ENCODE measurements around the gene BLID.

BLID gene

DNA sequence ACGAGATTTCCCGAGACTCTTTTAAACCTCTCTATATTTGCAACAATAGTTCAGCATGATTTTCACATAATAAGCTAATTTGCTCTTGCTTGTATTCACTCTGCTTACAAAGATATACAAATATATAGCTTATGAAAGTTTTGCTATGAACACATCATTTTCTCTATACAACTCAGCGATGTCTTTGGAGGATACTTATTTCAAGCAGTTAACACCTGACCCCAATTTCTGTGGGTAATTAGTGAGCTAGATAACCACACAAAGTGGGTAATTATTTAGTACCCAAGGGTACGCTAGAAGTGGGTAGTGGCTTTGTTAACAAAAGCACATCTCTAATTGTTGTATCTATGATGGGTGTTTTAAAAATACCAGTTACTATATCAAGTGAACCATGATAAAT, 12.3 kb downstream of the BLID start:
- no peak for DNase-seq

DNA sequence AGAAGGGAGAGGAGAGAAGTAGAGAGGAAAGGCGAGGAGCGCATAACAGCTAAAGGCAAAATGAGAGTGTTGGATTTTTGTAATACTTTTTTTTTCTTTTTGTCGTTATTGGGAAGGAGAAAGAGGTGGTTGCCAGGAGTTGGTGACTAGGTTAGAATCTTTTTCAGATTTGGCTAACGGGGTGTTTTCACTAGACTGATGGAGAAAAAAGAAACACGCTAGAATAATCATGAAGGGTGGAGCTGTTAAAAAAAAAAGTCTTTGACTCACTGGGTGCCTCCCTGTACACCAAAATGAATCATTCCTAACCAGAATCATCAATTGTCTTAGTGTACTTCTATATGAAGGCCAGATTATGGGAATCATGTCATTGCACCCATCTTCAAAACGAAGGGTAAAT, 12.7 kb downstream of the BLID start:
- DNase-seq = no peak

DNA sequence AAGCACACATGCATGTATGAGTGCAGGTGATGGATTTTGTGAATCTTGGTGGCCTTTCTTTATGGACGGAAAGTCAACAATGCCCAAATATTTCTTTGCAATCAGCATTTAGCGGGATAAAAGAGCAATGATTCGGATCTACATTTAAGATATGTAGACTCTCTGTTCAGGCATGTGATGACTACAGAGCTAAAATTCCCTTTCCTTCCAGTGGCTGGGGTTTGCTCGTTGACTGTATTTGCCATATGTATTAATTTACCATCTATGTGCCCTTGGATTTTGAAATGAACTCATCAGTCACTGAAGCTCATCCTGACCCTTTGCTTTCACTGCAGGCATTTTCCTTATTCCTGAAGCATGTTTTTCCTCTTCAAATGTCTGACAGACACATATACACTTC, 13.6 kb downstream of the BLID start:
- DNase-seq = no peak

DNA sequence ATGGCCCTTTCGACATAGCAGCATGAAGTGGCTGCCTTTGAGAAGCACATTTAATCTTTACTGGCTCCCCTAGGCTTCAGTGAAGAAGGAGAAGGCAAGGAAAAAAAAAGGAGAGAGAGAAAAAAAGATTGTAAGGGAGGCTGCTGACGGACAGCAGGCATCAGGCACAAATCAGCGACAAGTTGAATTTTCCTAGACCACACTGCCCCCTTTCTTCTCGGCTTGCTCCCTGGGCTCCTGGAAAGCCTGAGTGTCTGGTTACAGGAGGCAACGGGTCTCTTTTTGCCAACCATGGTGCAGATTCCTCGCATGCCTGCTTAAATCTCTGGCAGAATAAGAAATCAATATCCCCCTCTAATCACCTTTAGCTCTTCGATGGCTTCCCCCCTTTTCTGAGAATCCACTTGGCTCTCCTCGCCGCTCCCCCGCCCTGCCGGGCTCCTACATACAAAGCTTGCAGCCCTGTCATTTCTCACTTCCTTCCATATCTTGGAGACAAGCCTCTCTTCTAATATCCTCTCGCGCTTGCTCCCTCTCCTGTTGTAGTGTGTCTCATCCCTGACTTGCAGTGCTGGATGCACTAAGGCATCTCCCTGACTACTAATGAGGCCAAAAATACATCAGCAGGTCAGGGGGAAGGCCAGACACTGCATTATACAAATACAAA, 14.3 kb downstream of the BLID start:
- no peak for DNase-seq

DNA sequence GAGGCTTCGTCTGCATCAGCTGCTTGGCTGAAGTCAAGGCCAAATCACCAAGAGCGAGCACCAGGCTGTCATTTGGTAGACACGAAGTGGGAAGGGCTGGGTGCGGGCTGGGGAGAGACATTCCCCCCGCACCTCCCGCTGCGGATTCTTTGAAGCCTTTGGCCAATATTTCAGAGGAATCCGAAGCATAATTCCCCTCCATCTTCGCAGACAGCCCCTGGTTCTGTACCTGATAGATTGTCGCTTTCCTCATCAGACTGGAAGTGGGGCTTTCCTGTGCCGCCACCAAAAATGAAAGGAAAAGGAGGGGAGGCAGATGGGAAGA, 15.3 kb downstream of the BLID start:
- DNase-seq = no peak

DNA sequence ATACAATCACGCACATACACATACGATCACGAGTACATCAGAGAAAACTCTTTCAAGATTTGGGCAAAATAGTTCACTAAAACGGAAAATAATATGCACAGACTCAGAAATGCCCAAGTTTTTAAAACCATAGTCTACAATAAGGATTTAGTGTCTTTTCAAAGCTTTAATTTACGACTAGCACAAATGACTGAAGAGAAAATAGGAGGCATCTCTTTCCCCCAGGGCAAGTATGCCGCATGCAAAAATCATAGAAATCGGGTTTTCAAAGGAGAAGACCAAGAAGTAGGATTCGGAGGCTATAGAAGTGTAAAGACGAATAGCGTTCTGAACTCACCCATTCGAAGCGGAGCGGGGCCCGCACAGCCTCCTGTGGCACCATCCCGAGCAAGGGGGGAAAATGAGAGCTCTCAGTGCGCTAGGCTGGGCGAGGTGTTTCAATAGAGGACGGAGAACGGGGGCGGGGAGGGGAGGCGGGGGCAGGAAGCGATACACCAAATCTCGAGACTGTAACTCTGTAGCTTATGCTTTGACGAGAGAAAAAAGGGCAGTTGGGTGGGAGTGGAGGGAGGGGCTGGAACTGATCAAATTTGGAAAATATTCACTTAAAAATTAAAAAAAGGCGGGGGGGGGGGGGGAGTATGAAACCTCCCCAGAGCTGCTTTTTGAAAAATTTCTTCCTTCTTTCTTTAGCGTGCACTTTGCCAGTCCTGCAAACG, 15.8 kb downstream of the BLID start:
- DNase-seq = no peak

DNA sequence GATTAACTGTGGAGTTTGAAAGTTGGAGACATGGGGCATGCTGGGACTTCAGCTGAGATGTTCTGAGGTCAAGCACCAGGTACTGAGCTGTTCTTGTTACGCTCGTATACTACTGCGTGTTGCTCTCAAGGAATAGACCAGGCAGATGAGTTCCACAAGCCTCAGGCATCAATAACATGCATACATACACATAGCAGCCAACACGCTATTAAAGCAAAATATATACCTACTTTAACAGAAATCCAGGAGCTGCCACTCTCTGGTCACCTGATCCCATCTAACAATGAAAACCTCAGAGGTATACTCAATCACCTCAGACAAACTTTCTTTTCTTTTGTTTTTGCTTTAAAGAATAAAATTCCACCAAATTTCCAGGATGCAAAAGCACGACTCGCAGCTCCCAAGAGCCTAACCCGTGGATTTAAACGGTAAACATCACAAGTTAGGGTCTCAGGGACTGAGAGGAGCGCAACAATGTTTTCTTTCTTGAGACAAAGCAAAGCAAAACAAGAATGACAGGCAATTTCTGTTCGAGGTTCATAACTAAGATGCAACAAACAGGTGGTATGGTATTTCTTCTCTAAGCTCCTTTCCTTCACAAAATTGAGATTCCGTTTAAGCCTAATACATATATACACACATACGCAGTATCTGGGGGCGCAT, 16.5 kb downstream of the BLID start:
- DNase-seq = no peak

DNA sequence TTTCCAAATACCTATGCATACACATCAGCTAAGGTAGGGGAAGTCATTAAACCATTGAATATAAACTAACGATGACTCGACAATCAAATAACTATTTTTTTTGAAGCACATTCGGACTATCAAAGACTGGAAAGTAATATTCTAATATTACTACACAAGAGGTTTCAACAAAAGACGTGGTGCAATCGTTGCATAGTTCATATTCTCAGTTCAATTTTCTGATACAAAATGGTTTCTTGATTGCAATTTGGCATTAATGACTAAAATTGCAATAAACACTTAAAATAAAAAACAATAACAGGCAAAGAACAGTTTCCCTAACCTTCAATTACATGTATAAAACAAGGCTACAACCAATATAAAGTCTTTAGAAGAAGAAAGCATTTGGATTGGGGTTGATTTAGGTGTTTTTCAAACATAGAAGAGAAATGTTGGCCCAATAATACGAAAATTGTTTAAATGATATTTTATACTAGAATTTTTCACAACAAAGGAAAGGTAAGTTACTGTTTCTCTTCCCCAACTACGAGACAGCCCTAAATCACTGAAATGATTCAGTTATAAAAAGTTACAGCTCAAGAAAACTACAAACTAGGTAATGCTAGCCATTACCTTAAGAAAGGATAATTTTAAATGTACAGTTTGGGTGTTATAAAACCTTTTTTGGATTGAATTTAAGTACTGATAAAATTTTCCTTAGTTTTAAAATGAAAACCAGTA, 17.6 kb downstream of the BLID start:
- no peak for DNase-seq

DNA sequence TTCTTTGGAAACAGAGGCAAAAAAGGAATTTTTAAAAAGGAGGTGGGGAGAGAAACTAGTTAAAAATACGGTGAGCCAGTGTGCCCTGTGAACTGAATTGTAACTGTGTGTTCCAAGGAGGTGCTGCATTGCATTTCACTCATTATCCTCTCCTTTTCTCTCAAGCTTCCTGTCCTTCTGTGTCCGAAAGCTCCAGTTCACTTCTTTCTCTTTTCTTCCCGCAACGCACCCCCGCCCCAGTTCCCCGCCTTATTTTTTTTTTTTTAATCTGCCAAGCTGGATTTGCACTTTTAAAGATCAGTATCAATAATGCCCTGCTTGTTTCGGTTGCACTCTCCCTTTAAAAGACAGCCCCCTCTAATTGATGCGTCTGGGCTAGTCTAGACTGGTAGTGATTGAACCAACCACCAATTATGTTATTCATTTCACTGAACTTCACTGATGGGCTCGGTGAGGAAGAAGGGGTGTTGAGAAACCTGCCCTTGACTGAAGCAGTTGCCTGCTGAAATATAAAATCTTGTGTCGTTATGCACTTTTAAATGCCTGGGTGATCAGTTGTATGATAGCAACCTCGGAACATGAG, 18.5 kb downstream of the BLID start:
- no peak for DNase-seq

DNA sequence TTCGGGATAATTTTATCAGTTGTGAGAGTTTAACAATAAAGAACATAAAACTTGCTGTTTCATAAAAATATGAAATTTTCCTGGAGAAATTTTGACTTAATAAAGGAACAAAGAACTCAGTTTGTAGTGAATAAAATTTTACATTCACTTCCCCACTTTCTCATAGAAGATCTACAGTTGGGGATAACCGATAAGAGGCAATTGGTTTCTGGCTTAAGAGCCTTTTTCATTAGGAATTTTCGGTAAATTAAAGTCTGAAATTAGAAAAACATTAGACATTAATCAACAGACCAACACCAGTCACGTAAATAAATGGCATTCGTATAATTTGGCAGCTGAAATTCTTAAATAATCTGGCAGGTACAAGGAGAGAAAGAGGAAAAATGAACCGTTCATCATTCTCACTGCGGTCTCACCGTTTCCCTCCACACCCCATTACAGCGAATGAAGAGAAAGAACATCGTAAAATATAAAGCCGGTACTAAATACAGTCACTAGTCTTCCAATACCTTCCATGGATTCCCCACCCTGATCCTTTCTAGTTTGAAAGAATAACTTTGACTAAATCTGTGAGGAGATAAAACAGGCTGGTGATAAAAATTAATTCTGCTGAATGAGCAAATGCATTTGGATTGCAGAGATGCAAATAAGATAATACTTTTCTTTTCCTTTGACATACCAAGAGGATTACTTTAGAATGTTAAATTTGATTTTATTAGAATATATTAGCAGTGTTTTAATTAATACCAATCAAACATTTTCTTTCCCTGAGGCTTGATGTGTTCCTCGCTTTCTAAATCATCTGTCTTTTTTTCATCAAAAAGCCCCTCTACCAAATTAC, 19.5 kb downstream of the BLID start:
- DNase-seq = no peak

DNA sequence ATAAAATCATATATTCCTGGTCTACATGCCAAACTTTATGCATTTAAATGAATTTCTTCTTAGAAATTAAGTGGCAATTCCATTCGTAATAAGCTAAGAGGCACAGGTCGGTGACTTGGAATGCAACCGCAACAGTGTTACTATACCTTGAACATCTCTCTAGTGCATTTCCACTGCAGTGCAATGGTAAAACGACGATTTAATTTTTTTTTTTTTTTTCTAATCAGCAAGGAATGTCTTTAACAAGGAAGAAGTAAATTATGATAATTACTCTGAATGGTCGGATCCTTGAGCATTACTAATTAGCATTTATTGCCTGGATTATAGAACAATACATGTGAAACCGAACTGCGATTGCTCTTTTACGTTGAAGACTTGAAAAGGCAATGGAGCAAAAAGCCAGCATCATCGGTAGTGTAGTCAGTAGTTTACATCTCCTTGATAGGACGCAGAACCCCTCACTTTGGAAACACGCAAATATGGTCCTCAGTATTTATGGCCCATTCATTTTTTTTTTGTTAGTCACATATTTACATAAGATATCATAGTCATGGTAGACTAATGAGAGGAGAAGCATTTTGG, 20.2 kb downstream of the BLID start:
- DNase-seq = no peak

DNA sequence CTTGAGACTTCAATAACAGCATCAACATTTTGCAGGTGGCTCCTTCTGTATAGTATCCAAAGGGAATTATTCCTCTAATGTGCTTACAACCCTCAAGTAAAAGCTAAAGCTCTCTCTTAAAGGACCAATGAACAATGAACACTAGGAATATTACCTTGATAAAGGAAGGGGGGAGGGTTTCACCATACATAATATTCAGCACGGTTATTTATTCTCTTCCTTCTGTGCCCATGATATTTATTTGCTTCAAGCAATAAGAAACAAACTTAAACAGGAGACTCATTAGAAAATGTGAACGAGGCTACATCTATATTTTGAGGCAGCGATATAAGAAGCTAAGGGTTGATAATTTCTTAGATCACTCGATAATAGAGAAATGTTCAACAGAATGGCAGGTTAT, 21.2 kb downstream of the BLID start:
- no peak for DNase-seq

DNA sequence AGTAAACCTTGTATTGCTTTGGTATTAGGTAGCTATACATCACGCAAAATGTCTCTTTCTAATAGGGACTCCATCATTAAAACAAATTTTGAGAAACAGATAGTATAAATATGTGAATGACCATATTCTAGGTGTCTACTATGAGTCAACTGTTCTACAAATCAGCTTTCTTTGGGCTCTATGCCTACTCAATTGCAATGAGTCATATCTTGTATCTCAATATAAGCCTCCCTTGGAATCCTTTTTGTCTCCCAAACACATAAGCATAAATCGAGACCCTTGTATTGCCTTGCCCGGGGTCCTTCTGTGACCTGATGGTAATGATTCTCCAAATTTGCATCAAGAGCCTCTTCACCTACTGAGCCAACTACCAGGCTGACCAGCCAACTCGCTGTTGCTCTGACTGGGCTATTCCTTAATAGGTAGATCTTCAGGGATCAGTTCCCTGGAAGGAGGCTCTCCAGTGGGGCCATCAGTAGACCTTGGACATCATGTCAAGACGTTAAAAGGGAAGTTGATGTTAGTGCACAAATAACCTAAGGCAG, 22.2 kb downstream of the BLID start:
- DNase-seq = no peak

DNA sequence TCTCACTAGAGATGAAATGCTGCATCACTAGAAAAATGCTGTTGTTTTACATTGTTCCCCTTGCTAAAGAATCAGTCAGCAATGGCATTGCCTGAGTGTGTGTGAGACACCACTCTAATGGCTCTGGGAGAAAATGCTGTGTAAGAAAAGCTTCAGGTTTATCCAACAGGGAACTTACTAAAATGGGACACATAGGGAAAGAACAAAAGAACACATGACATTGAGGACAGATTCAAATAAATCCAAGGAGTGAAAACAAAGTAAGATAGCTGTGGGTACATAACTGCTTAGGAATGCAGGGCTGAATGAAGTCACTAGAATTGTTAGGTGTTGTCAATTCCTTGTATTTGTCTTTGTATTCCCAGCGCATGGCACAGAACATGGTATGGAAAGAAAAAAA, 24.2 kb downstream of the BLID start:
- no peak for DNase-seq

DNA sequence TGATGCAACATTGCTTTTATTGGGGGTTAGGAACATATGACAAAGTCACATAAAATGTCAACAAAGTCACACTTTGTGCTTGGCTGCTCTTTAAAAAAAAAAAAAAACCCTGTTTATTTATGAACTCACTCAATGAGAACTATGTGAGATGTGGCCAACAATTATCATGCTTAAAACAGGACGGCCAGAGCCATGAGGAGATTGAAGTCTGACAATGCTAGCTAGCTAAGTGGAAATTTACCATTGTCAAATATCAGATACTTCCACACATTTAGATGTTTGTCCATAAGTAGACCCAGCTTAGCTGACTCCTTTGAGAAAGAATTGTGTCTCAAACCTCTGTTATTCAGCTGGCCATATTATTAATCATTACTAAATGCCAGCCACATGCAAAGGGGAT, 26.9 kb downstream of the BLID start:
- no peak for DNase-seq

DNA sequence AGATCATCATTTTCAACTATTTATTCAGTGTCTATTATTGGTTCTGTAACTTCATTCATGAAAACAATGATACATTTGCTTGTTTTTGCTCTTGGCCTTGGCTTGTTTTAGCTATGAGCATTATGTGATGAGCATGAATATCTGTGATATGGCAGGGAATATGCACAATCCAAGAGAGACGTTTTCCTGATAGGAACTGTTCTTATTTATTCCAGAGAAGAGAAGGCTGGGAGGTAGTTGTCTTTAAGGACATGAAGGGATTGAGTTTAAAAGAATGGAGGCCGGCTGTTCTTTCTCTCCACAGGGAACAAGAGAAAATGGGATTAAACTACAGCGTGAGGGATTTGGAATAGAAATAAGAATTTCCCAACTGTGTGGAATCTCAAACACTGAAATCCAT, 30.3 kb downstream of the BLID start:
- no peak for DNase-seq

DNA sequence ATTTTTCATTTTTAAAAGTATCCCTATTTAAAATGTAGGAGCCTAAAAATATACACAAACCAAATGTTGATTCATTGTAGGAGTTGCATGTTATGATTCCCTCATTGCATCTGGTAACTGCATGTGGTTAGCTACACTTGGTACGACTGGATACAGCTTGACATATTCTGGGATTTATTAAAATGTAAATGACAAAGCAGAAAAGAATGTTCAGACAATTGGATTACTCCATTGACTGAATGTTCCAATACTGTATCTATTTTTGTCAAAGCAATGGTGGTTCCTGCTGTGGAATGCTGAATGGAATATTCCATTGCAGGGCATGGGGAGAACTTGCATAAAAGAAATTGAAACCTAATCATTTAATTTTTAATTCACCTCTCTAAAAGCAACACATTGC, 30.8 kb downstream of the BLID start:
- DNase-seq = no peak

DNA sequence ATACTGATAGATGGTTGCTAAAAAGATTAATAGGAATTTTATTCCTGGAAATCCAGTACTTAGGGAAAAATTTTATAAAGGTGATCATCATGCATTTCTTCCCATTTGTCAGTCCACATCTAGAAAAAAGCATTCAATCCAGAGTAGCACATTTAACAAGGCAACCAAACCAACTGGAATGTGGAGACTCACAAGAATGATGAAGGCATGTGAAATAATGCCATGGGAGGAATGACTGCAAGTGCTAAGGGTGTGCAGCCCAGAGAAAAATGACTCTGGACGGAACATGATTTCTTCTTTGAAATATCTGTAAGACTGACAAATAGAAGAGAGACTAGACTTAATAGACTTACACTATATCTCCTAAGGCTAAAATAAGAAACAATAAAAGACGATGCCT, 33.8 kb downstream of the BLID start:
- no peak for DNase-seq

DNA sequence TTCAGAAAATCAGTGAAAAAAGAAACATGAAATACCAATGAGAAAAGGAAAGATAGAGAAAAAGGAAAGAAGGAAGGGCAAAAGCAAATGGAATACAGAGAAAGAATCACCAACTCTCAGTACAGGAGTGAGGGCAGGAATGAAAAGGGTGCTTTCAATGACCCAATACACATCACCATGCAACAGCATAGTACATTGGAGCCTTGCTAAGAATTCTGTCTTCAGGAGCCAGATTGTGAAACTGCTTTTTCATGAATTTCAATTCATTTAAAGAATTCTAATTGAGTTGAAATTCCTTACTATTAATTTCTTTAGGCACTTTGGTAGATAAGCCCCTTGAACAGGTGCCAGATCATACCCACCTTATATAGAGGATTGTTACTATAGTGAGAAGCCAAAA, 34.9 kb downstream of the BLID start:
- no peak for DNase-seq

DNA sequence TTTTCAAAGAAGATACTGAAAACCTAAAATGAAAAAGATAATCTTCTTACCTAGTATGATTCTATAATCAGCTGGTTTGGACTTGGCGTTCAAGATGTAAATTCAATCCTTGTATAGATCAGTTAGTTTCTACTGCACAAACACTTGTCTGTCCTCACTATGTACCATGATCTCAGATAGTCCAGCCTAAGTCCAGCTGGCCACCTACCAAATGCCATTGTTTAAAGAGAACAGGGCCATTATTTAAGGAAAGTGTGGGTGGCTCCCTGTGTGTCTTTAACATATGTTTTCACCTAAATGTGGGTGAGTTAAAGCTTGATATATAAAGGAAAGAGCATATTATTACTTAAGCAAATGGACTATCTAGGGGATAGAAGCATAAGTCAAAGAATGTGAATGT, 38.6 kb downstream of the BLID start:
- DNase-seq = no peak

DNA sequence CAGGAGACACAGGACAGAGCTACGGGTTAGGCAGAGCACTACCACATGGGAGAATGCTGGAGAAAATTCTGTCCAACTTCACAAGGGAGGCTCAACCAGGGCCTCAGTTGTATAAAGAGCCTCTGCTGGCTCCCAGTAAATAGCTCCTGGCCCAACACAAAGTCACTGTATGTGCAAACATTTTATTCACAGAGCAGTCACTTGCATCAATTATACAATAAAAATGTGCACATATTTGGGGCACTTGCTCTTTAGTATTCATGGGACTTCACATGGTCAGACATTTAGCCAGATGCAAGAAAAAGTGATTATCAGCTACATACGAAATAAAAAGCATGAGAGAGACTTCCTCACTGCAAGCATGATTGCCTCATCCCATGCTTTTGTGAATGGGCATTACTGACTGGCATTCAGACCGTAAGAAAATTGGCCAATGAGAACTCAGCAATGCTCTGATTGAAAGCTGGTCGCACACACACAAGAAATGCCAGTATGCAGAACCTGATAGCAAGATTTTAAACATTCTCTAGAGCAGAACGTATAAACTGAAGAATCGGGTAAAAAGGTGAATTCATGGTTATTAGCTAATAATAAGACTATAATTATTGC, 39.4 kb downstream of the BLID start:
- no peak for DNase-seq

DNA sequence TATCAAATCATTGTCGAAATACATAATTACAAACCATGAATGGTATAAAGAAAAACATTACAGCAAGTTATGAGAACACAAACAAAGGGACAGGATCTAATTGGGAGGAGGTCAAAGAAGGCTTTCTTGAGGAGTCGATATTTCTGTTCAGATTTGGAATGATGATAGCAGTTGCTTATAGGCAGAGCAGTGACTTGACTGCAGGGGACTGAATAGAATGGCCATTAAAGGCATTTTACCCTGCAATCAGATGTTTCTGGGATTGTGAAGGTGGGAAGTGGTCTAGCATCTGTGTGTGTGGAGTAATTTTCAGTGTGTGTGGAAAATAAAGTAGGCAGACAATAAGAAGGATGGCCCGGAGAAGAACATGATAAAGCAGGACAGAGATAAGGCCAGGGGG, 41.0 kb downstream of the BLID start:
- no peak for DNase-seq
